GM18499 (cell line): ENCODE measurements around the gene SOCS1.

Experiments
- ATAC-seq: cut with Tn5 transposase; IDR thresholded peaks from one replicate; pipeline ENCODE4 v1.9.1; 2021; ENCODE audit warnings: moderate number of reproducible peaks; ENCODE audit not compliant: insufficient read depth, unreplicated experiment

SOCS1 gene

GRCh38 chr16:11210260-11210659 is 45.7 kb downstream of the SOCS1 start:
- ATAC-seq, result no peak

DNA sequence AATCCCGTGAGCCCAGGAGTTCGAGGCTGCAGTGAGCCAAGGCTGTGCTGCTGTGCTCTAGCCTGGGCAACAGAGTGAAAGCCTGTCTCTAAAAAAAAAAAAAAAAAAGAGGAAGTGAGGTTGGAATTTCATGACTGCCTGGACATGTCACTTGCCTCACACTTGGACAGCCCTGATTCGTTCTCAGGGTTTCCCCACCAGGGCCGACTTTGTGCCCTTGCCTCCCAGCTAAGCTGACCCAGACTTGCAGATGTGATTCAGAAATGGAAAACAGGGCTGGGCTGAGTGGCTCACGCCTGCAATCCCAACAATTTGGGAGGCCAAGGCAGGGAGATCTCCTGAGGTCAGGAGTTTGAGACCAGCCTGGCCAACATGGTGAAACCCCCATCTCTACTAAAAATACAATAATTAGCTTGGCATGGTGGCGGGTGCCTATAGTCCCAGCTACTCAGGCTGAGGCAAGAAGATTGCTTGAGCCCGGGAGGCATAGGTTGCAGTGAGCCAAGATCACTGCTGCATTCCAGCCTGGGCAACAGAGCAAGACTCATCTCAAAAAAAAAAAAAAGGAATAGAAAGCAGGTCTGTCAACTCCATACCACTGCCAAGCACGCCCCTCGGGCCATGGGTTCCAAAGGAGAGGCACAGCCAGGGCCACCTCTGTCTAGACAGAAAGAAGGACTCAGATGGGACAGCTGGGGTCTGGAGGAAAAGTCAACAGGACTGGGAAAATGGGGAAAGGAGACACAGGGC is 46.9 kb downstream of the SOCS1 start:
- no peak for ATAC-seq

- ATAC-seq, result no peak
Observed at GRCh38 chr16:11207646-11208045, 48.4 kb downstream of the SOCS1 start.

DNA sequence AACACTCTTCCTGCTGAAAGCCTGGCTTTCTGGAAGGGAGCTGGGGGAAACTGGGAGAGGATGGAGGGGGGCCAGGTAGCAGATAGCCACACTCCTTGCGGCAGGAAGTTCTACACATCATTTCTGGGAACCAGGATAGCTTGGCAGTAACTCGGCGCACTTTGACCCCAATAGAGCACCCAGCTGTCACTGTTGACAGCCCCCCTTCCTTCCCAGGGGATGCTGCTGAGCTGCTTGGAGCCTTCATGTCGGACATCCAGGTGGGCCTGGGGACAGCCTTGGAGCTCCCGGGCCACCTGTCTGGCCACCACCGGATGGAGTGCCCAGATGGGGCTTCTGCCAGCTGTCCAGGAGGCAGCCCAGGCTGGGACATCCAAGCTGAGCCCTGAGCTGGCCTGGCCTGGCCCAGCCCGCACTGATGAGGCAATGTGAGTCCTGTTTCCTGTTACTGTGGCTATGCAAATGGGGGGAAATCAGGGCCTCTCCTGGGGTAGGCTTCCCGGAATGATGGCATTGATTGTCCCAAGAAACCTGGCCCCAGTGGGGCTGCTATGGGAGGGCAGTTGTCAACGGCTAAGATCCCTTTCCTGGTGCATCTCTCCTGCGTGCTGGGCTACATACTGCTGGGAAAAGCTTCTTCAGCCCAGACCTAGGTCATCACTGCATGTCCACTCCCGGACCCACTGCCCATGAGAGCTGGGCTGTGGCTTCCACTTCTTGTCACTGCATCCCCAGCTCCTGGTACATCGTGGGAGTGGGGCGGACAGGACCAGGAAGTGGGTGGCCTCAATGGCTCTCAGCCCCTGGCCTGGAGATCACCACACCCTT is 50.0 kb downstream of the SOCS1 start:
- no peak for ATAC-seq

- ATAC-seq, result no peak
Observed at GRCh38 chr16:11205065-11205699, 50.8 kb downstream of the SOCS1 start.

DNA sequence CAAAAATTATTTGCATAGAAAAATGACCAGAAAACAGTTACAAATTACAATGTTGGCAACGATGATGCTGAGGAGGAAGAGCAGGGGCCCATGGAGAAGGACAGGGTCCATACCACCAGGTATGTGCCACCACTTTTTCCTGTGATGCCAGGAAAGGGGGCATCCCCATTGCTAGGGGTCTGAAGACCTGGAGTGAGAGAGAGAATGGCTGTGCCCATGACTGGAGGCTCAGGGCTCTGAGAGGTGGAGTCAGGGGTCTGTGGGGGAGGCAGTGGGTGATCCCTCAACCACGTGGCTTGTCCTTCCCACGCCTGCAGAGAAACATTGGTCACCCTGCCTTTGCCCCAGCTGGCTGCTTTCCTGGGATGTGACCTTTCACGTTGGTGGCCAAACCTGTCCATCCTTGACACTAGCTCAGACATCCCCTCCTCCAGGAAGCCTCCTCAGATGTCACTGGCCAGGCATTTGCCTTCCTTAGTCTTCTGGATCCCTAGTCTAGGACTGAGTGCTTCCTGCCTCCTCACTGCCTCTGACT is 51.4 kb downstream of the SOCS1 start:
- ATAC-seq, result no peak
